GM23338 (cell line): Measurements from ENCODE around the gene RAD51B. TPM values are rescaled to one million over a fixed set of nuclear protein-coding genes. Genes with fewer than 3 reads are reported as not detected.

ENCODE experiments used
- ATAC-seq: fragments of 200-7000 bp; cut with Tn5 transposase; 3 replicates; pipeline ENCODE4 v1.9.1; 2020
- DNase-seq: peaks from one replicate; pipeline ENCODE4 v3.0.0-alpha.2; 2015; ENCODE audit warnings: low spot score
- H2AFZ ChIP-seq: fragments of 200-600 bp; sonication (generic); 2 replicates; pipeline ENCODE4 v1.8.0; 2016; ENCODE audit warnings: antibody characterized with exemption, mild to moderate bottlenecking, moderate library complexity
- H3F3A ChIP-seq: fragments of 200-600 bp; sonication (generic); replicated peaks from 2 replicates; pipeline ENCODE4 v1.8.0; 2017; ENCODE audit warnings: antibody characterized with exemption, mixed run types, low read depth
- H3K27ac ChIP-seq: fragments of 200-600 bp; sonication (generic); 2 replicates; pipeline ENCODE4 v1.6.1; 2016; ENCODE audit warnings: low read depth
- H3K27me3 ChIP-seq: fragments of 200-600 bp; sonication (generic); 2 replicates; pipeline ENCODE4 v1.8.0; 2016; ENCODE audit warnings: mild to moderate bottlenecking, mixed run types, moderate library complexity; ENCODE audit not compliant: insufficient read depth
- H3K36me3 ChIP-seq: fragments of 200-600 bp; sonication (generic); 2 replicates; pipeline ENCODE4 v1.8.0; 2016; ENCODE audit warnings: mild to moderate bottlenecking; ENCODE audit not compliant: insufficient read depth
- H3K4me1 ChIP-seq: fragments of 200-600 bp; sonication (generic); 2 replicates; pipeline ENCODE4 v1.8.0; 2016; ENCODE audit warnings: mild to moderate bottlenecking, moderate library complexity; ENCODE audit not compliant: insufficient read depth
- H3K4me2 ChIP-seq: fragments of 200-600 bp; sonication (generic); 2 replicates; pipeline ENCODE4 v1.7.1; 2017; ENCODE audit warnings: mixed run types
- H3K4me3 ChIP-seq: fragments of 200-600 bp; sonication (generic); 2 replicates; pipeline ENCODE4 v1.6.1; 2016; ENCODE audit warnings: mixed run types
- H3K79me2 ChIP-seq: fragments of 200-600 bp; sonication (generic); replicated peaks from 2 replicates; pipeline ENCODE4 v1.8.0; 2017; ENCODE audit warnings: mild to moderate bottlenecking; ENCODE audit not compliant: insufficient read depth
- H3K9me2 ChIP-seq: fragments of 200-600 bp; sonication (generic); 2 replicates; pipeline ENCODE4 v1.8.0; 2017; ENCODE audit not compliant: insufficient read depth
- H4K20me1 ChIP-seq: fragments of 200-600 bp; sonication (generic); replicated peaks from 2 replicates; pipeline ENCODE4 v1.8.0; 2017; ENCODE audit warnings: mild to moderate bottlenecking; ENCODE audit not compliant: insufficient read depth
- H3K27ac Mint-ChIP-seq: 2 replicates; pipeline ENCODE4 v1.8.0; 2020; ENCODE audit warnings: inconsistent platforms, mild to moderate bottlenecking, moderate library complexity, mixed read lengths
- H3K27me3 Mint-ChIP-seq: 3 replicates; pipeline ENCODE4 v1.8.0; 2022; ENCODE audit warnings: low read depth, mild to moderate bottlenecking, moderate library complexity, mixed read lengths, inconsistent platforms; ENCODE audit not compliant: insufficient read depth, poor library complexity
- H3K36me3 Mint-ChIP-seq: 3 replicates; pipeline ENCODE4 v1.8.0; 2021; ENCODE audit warnings: low read depth, mild to moderate bottlenecking, inconsistent platforms, moderate library complexity, mixed read lengths
- H3K4me1 Mint-ChIP-seq: 3 replicates; pipeline ENCODE4 v1.8.0; 2020; ENCODE audit warnings: mild to moderate bottlenecking, inconsistent platforms, mixed read lengths
- H3K4me3 Mint-ChIP-seq: 3 replicates; pipeline ENCODE4 v1.8.0; 2021; ENCODE audit warnings: moderate library complexity, mild to moderate bottlenecking, inconsistent platforms, mixed read lengths
- H3K9me3 Mint-ChIP-seq: 3 replicates; pipeline ENCODE4 v1.8.0; 2020; ENCODE audit warnings: moderate library complexity, mild to moderate bottlenecking, inconsistent platforms, mixed read lengths
- CREB1 ChIP-seq: fragments of 250-450 bp; sonication (Bioruptor Pico); IDR thresholded peaks from 2 replicates; pipeline ENCODE4 v1.5.0; 2020; ENCODE audit warnings: low read depth, mild to moderate bottlenecking, moderate library complexity
- CTCF ChIP-seq, 2 experiments: fragments of 200-600 bp in 1 of 2; sonication (generic) in 1 of 2; conservative IDR thresholded peaks; 2 replicates each; pipeline versions ENCODE4 v1.5.1 to v1.6.1; 2016 to 2017; ENCODE audit warnings: antibody characterized with exemption in 2 of 2, low read depth in 2 of 2, mild to moderate bottlenecking in 2 of 2, moderate library complexity in 1 of 2
- ETS1 ChIP-seq: IDR thresholded peaks from 2 replicates; pipeline ENCODE4 v1.6.1; 2016; ENCODE audit warnings: antibody characterized with exemption
- EZH2 ChIP-seq: fragments of 200-600 bp; sonication (generic); IDR thresholded peaks from one replicate; pipeline ENCODE4 v1.8.0; 2017; ENCODE audit warnings: antibody characterized with exemption, mild to moderate bottlenecking, low read depth; ENCODE audit not compliant: unreplicated experiment
- EZH2phosphoT487 ChIP-seq: fragments of 200-600 bp; sonication (generic); IDR thresholded peaks from one replicate; pipeline ENCODE4 v1.8.1; 2018; ENCODE audit warnings: antibody characterized with exemption; ENCODE audit not compliant: unreplicated experiment
- JUNB ChIP-seq: IDR thresholded peaks from one replicate; pipeline ENCODE4 v1.6.1; 2016; ENCODE audit warnings: antibody characterized with exemption; ENCODE audit not compliant: unreplicated experiment
- NANOG ChIP-seq: IDR thresholded peaks from 2 replicates; pipeline ENCODE4 v1.6.1; 2016; ENCODE audit warnings: antibody characterized with exemption, borderline replicate concordance
- POLR2AphosphoS5 ChIP-seq: IDR thresholded peaks from 2 replicates; pipeline ENCODE4 v1.6.1; 2016; ENCODE audit warnings: antibody characterized with exemption, low read depth
- REST ChIP-seq: IDR thresholded peaks from one replicate; pipeline ENCODE4 v1.6.1; 2018; ENCODE audit warnings: antibody characterized with exemption; ENCODE audit not compliant: unreplicated experiment
- STAT1 ChIP-seq: IDR thresholded peaks from one replicate; pipeline ENCODE4 v1.6.1; 2016; ENCODE audit warnings: antibody characterized with exemption; ENCODE audit not compliant: unreplicated experiment
- ZNF114 ChIP-seq: fragments of 250-450 bp; sonication (Bioruptor Pico); IDR thresholded peaks from 2 replicates; pipeline ENCODE4 v1.5.0; 2020; ENCODE audit warnings: mild to moderate bottlenecking, moderate library complexity
- ZNF331 ChIP-seq: fragments of 250-450 bp; sonication (Bioruptor Pico); IDR thresholded peaks from 2 replicates; pipeline ENCODE4 v1.5.0; 2020; ENCODE audit warnings: low read depth, mild to moderate bottlenecking, moderate library complexity
- ZNF462 ChIP-seq: fragments of 250-450 bp; sonication (Bioruptor Pico); IDR thresholded peaks from 2 replicates; pipeline ENCODE4 v1.5.0; 2020; ENCODE audit warnings: mild to moderate bottlenecking, moderate library complexity
- polyA plus RNA-seq: library from polyadenylated mRNA; unstranded; fragments of >200 nt; fragmentation: Nextera tagmentation; extraction: Ambion mirVana; gene quantifications from 2 replicates; pipeline ENCODE4 v1.2.1, GENCODE V29; 2016
- total RNA-seq: library from RNA; depleted of rRNA; stranded (reverse); fragments of >200 nt; shearing (Covaris generic); gene quantifications from 2 replicates; pipeline ENCODE4 v1.2.3, GENCODE V29; 2014

The RAD51B gene
- total and polyA plus RNA-seq, 2 experiments from 2014 or later: 15.7 to 29.1 TPM

GRCh38 chr14:68684466-68685418 lies 865.2 kb downstream of the RAD51B start:
- Histone ChIP-seq H2AFZ (no peak overlapping the region), H3K4me2 (no peak overlapping the region), H3K27ac (no peak overlapping the region), H3K79me2 (no peaks in the 10 kb centered on the region), H3K4me1 (peaks cover 32% of the 10 kb centered on the region), H3K36me3 (no peaks in the 10 kb centered on the region), H3K27me3 (no peaks in the 10 kb centered on the region), H3K9me2 (0 out of 2 replicates have a peak, but pooled peaks cover 3% of the 10 kb centered on the region), H3F3A (no peaks in the 10 kb centered on the region), H3K4me3 (no peak overlapping the region), H4K20me1 (no peaks in the 10 kb centered on the region)
- Mint-ChIP-seq H3K9me3 (peaks cover 5% of the 10 kb centered on the region; the same call in 2 of the 3 replicates), H3K36me3 (peaks cover 6% of the 10 kb centered on the region; the same call in 2 of the 3 replicates), H3K4me1 (peaks cover 44% of the 10 kb centered on the region), H3K4me3 (no peak overlapping the region), H3K27ac (no peak overlapping the region), H3K27me3 (peaks cover 16% of the 10 kb centered on the region)
- ATAC-seq: no peak
- TF ChIP-seq ZNF462 (CRISPR knock-in tag) (no peak), POLR2AphosphoS5 (no peak), ZNF331 (no peak), NANOG (no peak), STAT1 (no peak), ZNF114 (CRISPR knock-in tag) (no peak), ETS1 (no peak), CREB1 (CRISPR knock-in tag) (no peak), JUNB (no peak), EZH2phosphoT487 (no peak), CTCF (conservative IDR thresholded peaks at IDR 0.05; ENCODE audit: low read depth in 2 of 2) (no peak), REST (no peak), EZH2 (no peak)
- DNase-seq: no peak
